ENCODE measurements around the gene JDP2.

Gene JDP2

GRCh38 chr14:75491376-75491978, 63.7 kb downstream of the JDP2 start:
- no peak for DNase-seq

DNA sequence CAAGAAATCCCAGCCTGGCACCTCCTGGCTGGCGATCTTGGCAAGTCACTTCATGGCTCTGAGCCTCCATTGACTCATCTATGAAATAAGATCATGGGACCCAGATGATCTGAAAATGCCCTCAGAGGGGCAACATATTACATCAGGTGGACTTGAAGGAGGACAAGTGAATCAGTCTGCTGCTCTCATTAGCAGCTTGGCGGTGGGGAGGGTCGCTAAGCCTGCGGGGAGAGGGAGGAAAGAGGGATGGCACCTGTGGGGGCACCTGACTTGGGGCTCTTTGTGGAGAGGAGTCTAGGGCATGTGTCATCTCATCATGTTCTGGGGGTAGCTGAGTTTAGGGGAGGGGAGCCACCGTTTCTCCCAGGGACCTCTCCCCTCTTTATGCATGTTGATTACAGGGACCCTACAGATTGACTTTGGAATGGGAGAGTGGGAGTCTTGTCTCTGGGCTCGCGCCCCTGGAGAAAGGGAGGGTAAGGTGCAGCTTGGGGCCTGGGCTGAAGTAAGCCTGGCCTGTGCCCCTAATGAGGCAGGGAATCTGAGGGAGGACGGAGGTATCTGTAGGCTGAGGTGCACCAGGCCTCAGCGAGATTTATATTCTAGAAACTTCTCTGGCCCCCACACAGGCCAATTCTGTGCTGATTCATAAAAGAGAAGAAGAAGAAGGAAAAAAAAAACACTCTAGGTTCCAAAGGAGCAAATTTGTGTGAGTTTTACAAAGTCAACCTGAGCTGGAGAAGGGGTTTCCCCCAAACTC, 65.2 kb downstream of the JDP2 start:
- DNase-seq: no peak

GRCh38 chr14:75493592-75494087, 65.8 kb downstream of the JDP2 start:
- no peak for DNase-seq

DNA sequence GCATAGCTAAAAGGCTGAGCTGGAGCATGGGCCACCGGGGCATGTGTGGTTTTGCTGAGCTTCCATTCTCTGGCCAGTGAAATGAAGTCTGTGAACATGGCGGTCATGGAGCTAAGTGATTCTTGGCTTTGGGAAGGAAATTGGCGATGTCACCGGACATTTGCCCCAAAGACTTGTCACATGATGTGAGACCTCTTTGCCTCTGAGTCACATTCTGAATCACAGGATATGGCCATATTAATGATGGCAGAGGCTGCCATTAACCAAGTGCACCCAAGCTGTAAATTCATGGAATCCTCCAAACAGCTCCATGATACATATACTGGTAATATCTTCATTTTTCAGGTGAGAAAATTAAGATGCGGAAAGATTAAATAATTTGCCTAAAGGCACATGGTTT, 67.1 kb downstream of the JDP2 start:
- no peak for DNase-seq

- no peak for DNase-seq
Measured at GRCh38 chr14:75495399-75495798, 67.6 kb downstream of the JDP2 start.

DNA sequence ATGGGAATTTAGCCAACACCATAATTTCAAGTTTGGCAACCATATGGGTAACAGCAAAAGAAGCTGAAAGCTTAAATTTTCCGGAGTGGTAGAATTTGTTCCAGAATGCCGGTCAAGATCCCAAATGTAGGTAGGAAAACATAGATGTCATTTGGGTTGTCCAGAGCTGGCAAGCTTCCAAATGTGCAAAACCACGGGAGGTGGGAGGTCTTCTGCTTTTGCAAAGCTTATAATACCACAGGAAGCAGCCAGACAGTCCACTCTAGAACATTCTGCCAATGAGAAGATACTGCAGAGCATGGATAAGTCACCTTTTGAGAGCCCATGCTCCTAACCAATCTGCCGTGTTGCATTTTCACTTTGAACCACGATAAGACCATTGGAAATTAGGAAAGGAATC, 68.1 kb downstream of the JDP2 start:
- no peak for DNase-seq

- DNase-seq: no peak
Measured at GRCh38 chr14:75496755-75497154, 68.9 kb downstream of the JDP2 start.

DNA sequence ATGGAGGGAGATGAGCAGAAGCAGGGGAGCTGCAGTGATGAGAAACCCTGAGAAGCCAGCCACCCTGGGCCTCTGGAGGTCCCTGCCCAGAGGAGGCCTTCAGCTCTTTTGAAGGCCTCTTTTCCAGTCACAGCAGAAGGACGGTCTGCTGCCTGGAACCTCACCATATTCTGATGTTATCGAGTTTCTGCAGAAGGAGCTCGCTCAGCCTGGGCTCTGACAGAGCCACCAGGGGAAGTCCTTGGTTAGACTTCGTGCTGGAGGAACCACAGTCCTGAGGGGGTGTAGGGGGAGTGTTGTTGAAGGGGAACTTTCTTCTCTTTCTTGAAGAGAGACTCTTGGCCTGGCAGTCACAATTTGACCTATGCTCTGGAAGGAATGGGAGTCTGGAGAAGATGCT, 69.4 kb downstream of the JDP2 start:
- DNase-seq: no peak

DNA sequence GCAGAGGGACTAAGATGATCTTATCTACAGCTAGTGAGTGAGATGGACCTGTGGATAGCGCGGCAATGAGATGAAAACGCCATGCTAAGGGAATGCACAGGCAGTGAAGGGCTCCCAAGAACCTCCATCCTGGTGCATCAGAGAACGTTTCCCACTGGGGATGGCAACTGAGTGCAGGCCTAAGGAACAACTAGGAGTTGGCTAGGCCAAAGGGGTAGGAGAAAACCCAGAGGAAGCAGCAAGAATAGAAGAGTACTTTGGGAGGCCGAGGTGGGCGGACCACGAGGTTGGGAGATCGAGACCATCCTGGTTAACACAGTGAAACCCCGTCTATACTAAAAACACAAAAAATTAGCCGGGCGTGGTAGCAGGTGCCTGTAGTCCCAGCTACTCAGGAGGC, 69.9 kb downstream of the JDP2 start:
- DNase-seq: no peak

GRCh38 chr14:75499084-75499875, 71.5 kb downstream of the JDP2 start:
- DNase-seq: no peak

- DNase-seq: no peak
Measured at GRCh38 chr14:75501080-75501479, 73.3 kb downstream of the JDP2 start.

- DNase-seq: no peak
Measured at GRCh38 chr14:75504411-75504810, 76.6 kb downstream of the JDP2 start.

DNA sequence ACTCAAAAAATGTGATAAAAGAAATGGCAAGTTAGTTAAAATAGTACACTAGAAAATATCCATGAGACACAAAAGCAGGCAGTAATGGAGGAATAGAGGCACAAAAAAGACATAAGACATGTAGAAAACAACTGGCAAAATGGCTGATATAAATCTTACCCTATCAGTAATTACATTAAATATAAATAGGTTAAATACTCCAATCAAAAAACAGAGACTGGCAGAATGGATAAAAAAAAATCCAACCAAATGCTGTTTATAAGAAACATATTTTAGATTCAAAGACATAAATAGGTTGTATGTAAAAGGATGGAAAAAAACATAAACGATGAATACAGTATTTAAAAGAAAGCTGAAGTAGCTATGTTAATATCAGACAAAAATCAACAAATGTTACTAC, 79.1 kb downstream of the JDP2 start:
- no peak for DNase-seq

GRCh38 chr14:75510547-75510946, 82.7 kb downstream of the JDP2 start:
- DNase-seq: no peak

DNA sequence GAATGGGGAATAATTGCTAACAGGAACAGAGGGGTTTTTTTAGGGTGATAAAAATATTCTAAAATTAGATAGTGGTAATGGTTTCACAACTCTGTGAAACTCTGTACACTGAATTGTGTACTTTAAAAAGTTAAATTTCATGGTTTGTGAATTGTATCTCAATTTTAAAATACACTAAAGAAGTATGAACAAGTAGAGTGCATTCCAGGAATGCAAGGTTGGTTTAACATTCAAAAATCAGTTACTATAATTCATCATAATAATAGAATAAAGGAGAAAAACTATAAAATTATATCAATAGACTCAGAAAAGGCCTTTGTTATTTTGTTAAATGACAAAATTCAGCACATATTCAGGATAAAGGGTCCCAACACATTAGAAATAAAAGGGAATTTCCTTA, 83.4 kb downstream of the JDP2 start:
- no peak for DNase-seq

- DNase-seq: peak; percentile 27
Measured at GRCh38 chr14:75513911-75514672, 86.3 kb downstream of the JDP2 start.

DNA sequence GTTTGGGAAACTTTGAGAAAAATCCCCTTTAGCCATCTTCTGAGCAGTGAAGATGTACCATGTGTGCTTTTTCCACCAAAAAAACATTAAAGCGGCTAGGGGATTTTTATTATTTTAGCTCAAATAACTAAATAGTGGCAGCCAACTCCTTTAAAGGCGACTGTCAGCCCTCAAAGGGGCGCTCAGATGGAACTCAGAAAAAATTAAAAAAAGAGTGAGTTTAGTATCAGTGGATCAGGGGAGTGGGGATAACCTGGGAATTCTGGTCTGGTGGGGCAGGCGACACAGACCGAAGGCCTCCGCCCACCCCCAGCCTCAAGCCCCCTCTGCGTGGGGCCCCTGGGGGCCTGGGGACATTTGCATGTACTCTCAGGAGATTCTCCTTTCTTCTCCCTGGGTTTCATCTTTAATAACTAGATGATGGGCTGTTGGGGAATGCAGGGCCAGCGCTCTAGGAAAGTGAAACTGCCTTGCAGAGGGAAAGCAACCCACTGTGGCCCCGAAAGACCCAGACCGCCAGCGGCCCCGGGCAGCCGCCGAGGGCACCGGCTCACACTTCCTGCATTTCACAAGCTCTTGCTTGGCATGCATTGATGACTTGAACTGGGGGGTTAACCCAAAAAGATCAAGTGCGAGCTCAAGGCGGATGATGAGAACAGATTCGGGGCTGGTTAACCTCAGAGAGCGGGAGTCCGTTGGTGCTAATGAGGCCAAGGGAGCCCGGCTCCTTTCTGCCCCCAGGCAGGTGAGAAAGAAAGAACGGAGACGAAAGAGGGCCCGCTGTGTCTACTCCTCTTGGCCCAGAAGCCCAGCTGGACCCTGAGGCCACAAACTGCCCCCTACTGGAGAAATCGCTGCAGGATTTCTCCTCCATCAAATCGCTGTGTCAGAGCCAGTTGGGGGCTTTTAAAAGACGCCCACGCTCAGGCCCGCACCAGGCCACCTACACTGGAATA, 87.1 kb downstream of the JDP2 start:
- DNase-seq: peak; percentile 56

- DNase-seq: peak; percentile 50
Measured at GRCh38 chr14:75515629-75515996, 87.8 kb downstream of the JDP2 start.

GRCh38 chr14:75518625-75519024, 90.8 kb downstream of the JDP2 start:
- DNase-seq: peak; percentile 38

- no peak for DNase-seq
Measured at GRCh38 chr14:75519394-75519793, 91.6 kb downstream of the JDP2 start.

DNA sequence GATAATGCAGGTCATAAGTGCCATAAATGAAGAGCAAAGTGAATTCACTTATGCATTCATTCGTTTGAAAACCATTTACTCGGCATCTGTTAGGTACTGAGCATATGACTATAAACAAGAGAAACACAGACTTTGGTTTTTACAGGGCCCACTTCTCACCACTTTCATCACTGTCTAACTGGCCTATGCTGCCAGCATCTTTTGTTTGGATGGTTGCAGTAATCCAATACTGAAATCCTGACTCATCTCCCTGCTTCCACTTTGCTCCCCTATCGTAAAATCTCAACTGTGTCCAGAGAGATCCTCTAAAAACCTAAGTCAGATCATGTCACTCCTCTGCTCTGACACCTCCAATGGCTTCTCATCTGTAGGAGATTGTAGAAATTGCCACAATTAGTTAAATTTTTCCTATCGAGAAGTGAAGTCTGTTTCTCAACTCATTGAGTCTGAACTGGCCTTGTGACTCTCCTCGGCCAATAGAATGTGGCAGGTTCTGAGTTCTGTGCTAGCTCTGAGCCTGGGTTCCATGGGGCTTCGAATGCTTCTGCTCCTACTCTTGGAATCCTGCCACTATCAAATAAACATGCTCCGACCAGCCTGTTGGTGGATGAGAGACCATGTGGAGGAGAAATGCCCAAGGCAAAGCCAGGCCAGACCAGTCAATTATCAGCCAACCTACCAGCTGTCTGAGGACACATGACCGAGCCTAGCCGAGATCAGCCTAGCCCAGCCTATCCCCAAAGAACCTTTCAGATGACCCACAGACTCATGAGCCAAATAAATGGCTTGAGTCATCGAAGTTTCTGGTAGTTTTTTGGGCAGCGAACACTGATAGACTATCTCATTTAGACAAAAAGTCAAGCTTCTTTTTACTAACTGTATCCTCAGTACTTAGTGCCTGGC, 92.3 kb downstream of the JDP2 start:
- DNase-seq: no peak

All from CD4-positive, alpha-beta T cell treated with Interleukin-15 for 1 hour (primary cell).